ENCODE results near the gene PTAFR. TPM values are rescaled to one million over a fixed set of nuclear protein-coding genes. Genes with fewer than 3 reads are reported as not detected.

The PTAFR gene
- total RNA-seq, 1 experiment from 2014 or later, result not detected

GRCh38 chr1:28178690-28179485 is 2.4 kb upstream of the PTAFR start:
- no peak for DNase-seq (ENCODE audit: low spot score)

GRCh38 chr1:28175955-28176485 is 470 bp downstream of the PTAFR start:
- no peak for DNase-seq (ENCODE audit: low spot score)

- no peak for DNase-seq (ENCODE audit: low spot score)
Observed at GRCh38 chr1:28173980-28174297, 2.6 kb downstream of the PTAFR start.

- no peak for DNase-seq (ENCODE audit: low spot score)
Observed at GRCh38 chr1:28173151-28173979, 3.1 kb downstream of the PTAFR start.

- no peak for DNase-seq (ENCODE audit: low spot score)
Observed at GRCh38 chr1:28172713-28173150, 3.8 kb downstream of the PTAFR start.

- DNase-seq (ENCODE audit: low spot score), result no peak
Observed at GRCh38 chr1:28171246-28171645, 5.2 kb downstream of the PTAFR start.

- DNase-seq (ENCODE audit: low spot score), result no peak
Observed at GRCh38 chr1:28170001-28170596, 6.4 kb downstream of the PTAFR start.

GRCh38 chr1:28163496-28164161 is 12.9 kb downstream of the PTAFR start:
- DNase-seq (ENCODE audit: low spot score), result no peak

GRCh38 chr1:28162151-28162550 is 14.3 kb downstream of the PTAFR start:
- DNase-seq (ENCODE audit: low spot score), result no peak

- DNase-seq (ENCODE audit: low spot score), result no peak
Observed at GRCh38 chr1:28161751-28162150, 14.7 kb downstream of the PTAFR start.

GRCh38 chr1:28160782-28161266 is 15.7 kb downstream of the PTAFR start:
- no peak for DNase-seq (ENCODE audit: low spot score)

- no peak for DNase-seq (ENCODE audit: low spot score)
Observed at GRCh38 chr1:28159680-28160079, 16.8 kb downstream of the PTAFR start.

GRCh38 chr1:28159243-28159642 is 17.2 kb downstream of the PTAFR start:
- no peak for DNase-seq (ENCODE audit: low spot score)

GRCh38 chr1:28157894-28158293 is 18.6 kb downstream of the PTAFR start:
- no peak for DNase-seq (ENCODE audit: low spot score)

GRCh38 chr1:28156821-28157220 is 19.7 kb downstream of the PTAFR start:
- DNase-seq (ENCODE audit: low spot score), result no peak

- DNase-seq (ENCODE audit: low spot score), result no peak
Observed at GRCh38 chr1:28155628-28156027, 20.9 kb downstream of the PTAFR start.

- no peak for DNase-seq (ENCODE audit: low spot score)
Observed at GRCh38 chr1:28154078-28154594, 22.4 kb downstream of the PTAFR start.

- DNase-seq (ENCODE audit: low spot score), result no peak
Observed at GRCh38 chr1:28150125-28150780, 26.2 kb downstream of the PTAFR start.

- DNase-seq (ENCODE audit: low spot score), result no peak
Observed at GRCh38 chr1:28148880-28149195, 27.7 kb downstream of the PTAFR start.

- no peak for DNase-seq (ENCODE audit: low spot score)
Observed at GRCh38 chr1:28147264-28148094, 29.0 kb downstream of the PTAFR start.
